ENCODE results near the gene HAUS2. TPM values are rescaled to one million over a fixed set of nuclear protein-coding genes. Genes with fewer than 3 reads are reported as not detected.

HAUS2 gene
- total RNA-seq, 1 experiment from 2014 or later, result 29.6 TPM

DNA sequence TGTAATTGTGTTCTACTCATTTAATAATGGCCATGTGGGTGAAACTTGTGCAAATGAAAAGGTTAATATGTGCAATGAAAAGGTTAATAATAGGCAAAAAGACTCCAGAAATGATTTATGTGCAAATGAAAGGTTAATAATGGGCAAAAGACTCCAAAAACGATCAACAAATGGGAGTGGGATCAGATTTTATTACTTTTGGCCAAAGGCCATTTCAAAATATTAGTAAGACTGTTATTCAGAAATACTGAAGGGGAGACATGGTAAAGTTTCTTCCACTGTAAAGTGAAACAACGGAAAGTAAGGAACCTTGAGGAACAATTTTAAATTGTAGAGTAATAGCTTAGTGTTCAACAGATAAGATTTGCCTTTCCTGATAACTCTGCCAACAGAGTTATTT lies 67.5 kb downstream of the HAUS2 start:
- no peaks in the 10 kb centered on the region for H3K9me3 Mint-ChIP-seq (ENCODE audit: unreplicated experiment)
- H3K4me1 Mint-ChIP-seq (ENCODE audit: insufficient read depth, unreplicated experiment), result no peaks in the 10 kb centered on the region
- intact Hi-C loops (cut with micrococcal nuclease), result no loop called here
- no peak overlapping the region for H3K4me3 Mint-ChIP-seq (ENCODE audit: unreplicated experiment)
- BruUV-seq (replicated peaks), result no TSS peak
- POLR2A ChIA-PET, result no interaction called here
- DNase-seq (ENCODE audit: unreplicated experiment), result no peak
- no peaks in the 10 kb centered on the region for H3K36me3 Mint-ChIP-seq (ENCODE audit: insufficient read depth, unreplicated experiment)
- no peaks in the 10 kb centered on the region for H3K27me3 Mint-ChIP-seq (ENCODE audit: insufficient read depth, unreplicated experiment)
- CTCF ChIA-PET, result no interaction called here
- no peak for TF ChIP-seq CTCF (IDR thresholded peaks at IDR 0.05; ENCODE audit: unreplicated experiment)
- no peak overlapping the region for H3K27ac Mint-ChIP-seq (ENCODE audit: low read depth, unreplicated experiment)

Other genes starting within 250 kb of the HAUS2 start
- gene CAPN3, start 189.3 kb upstream of the HAUS2 start, total RNA-seq (2022), result 4.7 and 7.5 TPM in 2 replicates
- 54.2 and 61.4 TPM in 2 replicates for gene ZNF106, start 57.7 kb upstream of the HAUS2 start, total RNA-seq (2022)
- 47.4 and 65.7 TPM in 2 replicates for gene SNAP23, start 53.2 kb upstream of the HAUS2 start, total RNA-seq (2022)
- gene LRRC57, start within 50 bp of the HAUS2 start, total RNA-seq (2022), result 18.3 and 24.7 TPM in 2 replicates
- 2.0 and 2.9 TPM in 2 replicates for gene STARD9, start 26.8 kb downstream of the HAUS2 start, total RNA-seq (2022)
- gene CDAN1, start 188.3 kb downstream of the HAUS2 start, total RNA-seq (2022), result 9.5 and 14.8 TPM in 2 replicates